K562 (cell line): ENCODE data around the gene INSL3. TPM values are rescaled to one million over a fixed set of nuclear protein-coding genes. Genes with fewer than 3 reads are reported as not detected.

ENCODE experiments used
- BCL6 ChIP-seq: fragments of 250-450 bp; sonication (Bioruptor Pico); IDR thresholded peaks from 2 replicates; pipeline ENCODE4 v1.4.0; 2020
- CCNT2 ChIP-seq: IDR thresholded peaks from 2 replicates; pipeline ENCODE4 v1.6.1; 2011; ENCODE audit warnings: borderline replicate concordance, low read depth, mild to moderate bottlenecking, moderate library complexity, mixed read lengths, low read length; ENCODE audit not compliant: insufficient read length; ENCODE audit errors: extremely low read depth
- CHD4 ChIP-seq: fragments of 200-600 bp; sonication (generic); IDR thresholded peaks from 3 replicates; pipeline ENCODE4 v1.6.1; 2012; ENCODE audit warnings: low read depth, mild to moderate bottlenecking, mixed read lengths, low read length, inconsistent platforms; ENCODE audit not compliant: insufficient read depth, insufficient replicate concordance, poor library complexity, severe bottlenecking
- EWSR1 ChIP-seq: fragments of 450-650 bp; IDR thresholded peaks from 2 replicates; pipeline ENCODE4 v1.6.1; 2018; ENCODE audit warnings: borderline replicate concordance, mild to moderate bottlenecking, low read depth, moderate library complexity; ENCODE audit not compliant: partially characterized antibody
- FOXK1 ChIP-seq: sonication (generic); formaldehyde crosslinking; IDR thresholded peaks from 2 replicates; pipeline ENCODE4 v1.8.0; 2022; ENCODE audit warnings: missing genetic modification reagents, mild to moderate bottlenecking, borderline replicate concordance
- NRF1 ChIP-seq, 2 experiments: fragments of 450-650 bp; IDR thresholded peaks in 1 of 2; conservative IDR thresholded peaks in 1 of 2; 2 replicates each; pipeline ENCODE4 v1.6.1; 2014; ENCODE audit warnings: mild to moderate bottlenecking in 2 of 2
- TOE1 ChIP-seq, 2 experiments: fragments of 450-650 bp in 1 of 2; sonication (generic) in 1 of 2; formaldehyde crosslinking in 1 of 2; IDR thresholded peaks; 2 replicates each; pipeline versions ENCODE4 v1.7.1 to v1.8.0; 2016 to 2022; ENCODE audit warnings: borderline replicate concordance in 2 of 2, mild to moderate bottlenecking in 2 of 2, antibody characterized with exemption in 1 of 2, inconsistent platforms in 1 of 2, low read depth in 1 of 2, missing genetic modification reagents in 1 of 2, moderate library complexity in 1 of 2
- polyA plus RNA-seq, 8 experiments: library from polyadenylated mRNA; depleted of rRNA in 4 of 8; stranded (reverse) in 5 of 8; unstranded in 3 of 8; fragments of >200 nt; fragmentation: Nextera tagmentation in 2 of 8; fragmentation: Illumina TruSeq in 1 of 8; extraction: Ambion mirVana in 2 of 8; extraction: Trizol in 1 of 8; gene quantifications; 2 replicates each; pipeline versions ENCODE4 v1.2.1 to v1.2.3, GENCODE V29; 2011 to 2014; ENCODE audit warnings: inconsistent platforms in 1 of 8, missing spikeins in 1 of 8
- total RNA-seq, 7 experiments: library from RNA; depleted of rRNA in 6 of 7; stranded (reverse); fragments of >200 nt in 6 of 7; fragmentation: Illumina TruSeq in 2 of 7; extraction: Trizol in 2 of 7; gene quantifications; 2 replicates each; pipeline versions ENCODE4 v1.2.1 to v1.2.3, GENCODE V29; 2011 to 2021; ENCODE audit warnings: low replicate concordance in 1 of 7
- TF ChIP-seq, protein P1 (sequence below): fragments of 450-650 bp; formaldehyde crosslinking; IDR thresholded peaks from 2 replicates; pipeline ENCODE4 v1.4.0; 2020; ENCODE audit warnings: mild to moderate bottlenecking, mixed read lengths

The INSL3 gene
- total and polyA plus RNA-seq, 9 of the 15 experiments (the other 6 are each of a cell fraction or from before 2014, with no cell fraction given), result not detected

DNA sequence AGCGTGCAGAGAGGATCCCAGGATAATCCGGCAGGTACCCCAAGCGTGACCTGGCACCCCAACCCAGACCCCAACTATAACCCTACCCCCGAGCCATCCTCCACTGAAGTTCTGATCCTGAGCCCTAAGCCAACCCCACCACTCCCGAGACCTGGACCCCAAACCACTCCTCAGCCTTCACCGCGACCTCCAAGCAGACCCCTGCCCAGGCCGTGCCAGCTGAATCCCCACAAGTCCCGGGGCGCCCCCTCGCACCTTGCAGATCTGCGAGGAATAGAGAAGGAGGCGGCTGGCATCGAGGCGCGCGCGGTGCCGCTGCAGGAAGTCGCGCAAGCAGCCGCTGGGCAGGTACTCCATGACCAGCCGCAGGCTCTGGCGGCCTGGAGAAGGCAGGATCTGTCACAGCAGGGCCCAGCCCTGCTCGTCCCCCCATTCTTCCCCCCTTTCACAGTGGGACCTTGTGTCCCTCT, 10.1 kb upstream of the INSL3 start (continued):
- TF ChIP-seq CHD4 (no peak), TOE1 (IDR thresholded peaks at IDR 0.05; ENCODE audit: borderline replicate concordance) (no peak), TOE1 (CRISPR knock-in tag; IDR thresholded peaks at IDR 0.05; ENCODE audit: borderline replicate concordance, low read depth) (no peak), EWSR1 (no peak), CCNT2 (peak; percentile 17), FOXK1 (CRISPR knock-in tag) (no peak), BCL6 (CRISPR knock-in tag) (no peak), NRF1 (conservative IDR thresholded peaks at IDR 0.05 in 1 of 2, IDR thresholded peaks at IDR 0.05 in 1 of 2) (peak; percentile 15 to 17; a peak in 1 of 4 replicates)
- TF ChIP-seq, protein P1, sequence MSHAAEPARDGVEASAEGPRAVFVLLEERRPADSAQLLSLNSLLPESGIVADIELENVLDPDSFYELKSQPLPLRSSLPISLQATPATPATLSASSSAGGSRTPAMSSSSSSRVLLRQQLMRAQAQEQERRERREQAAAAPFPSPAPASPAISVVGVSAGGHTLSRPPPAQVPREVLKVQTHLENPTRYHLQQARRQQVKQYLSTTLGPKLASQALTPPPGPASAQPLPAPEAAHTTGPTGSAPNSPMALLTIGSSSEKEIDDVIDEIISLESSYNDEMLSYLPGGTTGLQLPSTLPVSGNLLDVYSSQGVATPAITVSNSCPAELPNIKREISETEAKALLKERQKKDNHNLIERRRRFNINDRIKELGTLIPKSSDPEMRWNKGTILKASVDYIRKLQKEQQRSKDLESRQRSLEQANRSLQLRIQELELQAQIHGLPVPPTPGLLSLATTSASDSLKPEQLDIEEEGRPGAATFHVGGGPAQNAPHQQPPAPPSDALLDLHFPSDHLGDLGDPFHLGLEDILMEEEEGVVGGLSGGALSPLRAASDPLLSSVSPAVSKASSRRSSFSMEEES, result no peak
